GM18511 (cell line): ENCODE measurements around the gene NDUFAF3.

Experiments
- ATAC-seq: cut with Tn5 transposase; IDR thresholded peaks from one replicate; pipeline ENCODE4 v1.9.1; 2021; ENCODE audit warnings: mild to moderate bottlenecking, moderate library complexity; ENCODE audit not compliant: unreplicated experiment

NDUFAF3 gene

GRCh38 chr3:49021813-49022687 is at the start of gene NDUFAF3:
TSS of gene NDUFAF3 (plus strand) at chr3:49022121. CDS start at chr3:49022145, 24 bp downstream.
- ATAC-seq: peak; percentile 66

GRCh38 chr3:48974076-48974864 is 47.7 kb upstream of the NDUFAF3 start:
- no peak for ATAC-seq

- no peak for ATAC-seq
Observed at GRCh38 chr3:48979451-48979850, 42.5 kb upstream of the NDUFAF3 start.

GRCh38 chr3:48980295-48980694 is 41.6 kb upstream of the NDUFAF3 start:
- no peak for ATAC-seq

GRCh38 chr3:48982016-48982415 is 39.9 kb upstream of the NDUFAF3 start:
- ATAC-seq: no peak

- ATAC-seq: no peak
Observed at GRCh38 chr3:48982686-48983085, 39.2 kb upstream of the NDUFAF3 start.

- no peak for ATAC-seq
Observed at GRCh38 chr3:48983096-48983495, 38.8 kb upstream of the NDUFAF3 start.

- ATAC-seq: no peak
Observed at GRCh38 chr3:48984663-48985062, 37.3 kb upstream of the NDUFAF3 start.

- ATAC-seq: no peak
Observed at GRCh38 chr3:48985831-48986376, 36.0 kb upstream of the NDUFAF3 start.

GRCh38 chr3:48989126-48989795 is 32.7 kb upstream of the NDUFAF3 start:
- ATAC-seq: peak; percentile 7

GRCh38 chr3:48989796-48990635 is 31.9 kb upstream of the NDUFAF3 start, which contains the start of gene P4HTM:
TSS of gene P4HTM (plus strand) at chr3:48990241. CDS start at chr3:48990257, 16 bp downstream.
- ATAC-seq: peak; percentile 71

GRCh38 chr3:48990636-48991469 is 31.1 kb upstream of the NDUFAF3 start:
- no peak for ATAC-seq

- ATAC-seq: no peak
Observed at GRCh38 chr3:48991851-48992545, 29.9 kb upstream of the NDUFAF3 start.

GRCh38 chr3:48993834-48994233 is 28.1 kb upstream of the NDUFAF3 start:
- no peak for ATAC-seq

GRCh38 chr3:48996640-48997039 is 25.3 kb upstream of the NDUFAF3 start:
- ATAC-seq: no peak

- no peak for ATAC-seq
Observed at GRCh38 chr3:48997102-48997635, 24.8 kb upstream of the NDUFAF3 start.

- no peak for ATAC-seq
Observed at GRCh38 chr3:48997714-48998637, 23.9 kb upstream of the NDUFAF3 start.
